GM19463 (cell line): ENCODE measurements around the gene WNT3A.

Source experiments
- ATAC-seq: cut with Tn5 transposase; IDR thresholded peaks from one replicate; pipeline ENCODE4 v1.9.1; 2021; ENCODE audit warnings: mild to moderate bottlenecking, moderate library complexity; ENCODE audit not compliant: unreplicated experiment

The WNT3A gene

GRCh38 chr1:228082918-228083870 is 76.4 kb downstream of the WNT3A start:
- peak; percentile 10 for ATAC-seq

- no peak for ATAC-seq
These were observed 77.1 kb downstream of the WNT3A start for GRCh38 chr1:228083871-228084278.

GRCh38 chr1:228084325-228084724 is 77.5 kb downstream of the WNT3A start:
- no peak for ATAC-seq

GRCh38 chr1:228084797-228085196 is 78.0 kb downstream of the WNT3A start:
- ATAC-seq, result no peak

GRCh38 chr1:228085287-228085951 is 78.6 kb downstream of the WNT3A start:
- ATAC-seq, result no peak

- ATAC-seq, result no peak
These were observed 81.0 kb downstream of the WNT3A start for GRCh38 chr1:228087771-228088251.

GRCh38 chr1:228088586-228089498 is 82.0 kb downstream of the WNT3A start:
- no peak for ATAC-seq

- no peak for ATAC-seq
These were observed 83.0 kb downstream of the WNT3A start for GRCh38 chr1:228089519-228090380.

GRCh38 chr1:228090613-228091081 is 83.8 kb downstream of the WNT3A start:
- no peak for ATAC-seq

GRCh38 chr1:228091084-228091483 is 84.3 kb downstream of the WNT3A start:
- no peak for ATAC-seq

- no peak for ATAC-seq
These were observed 85.7 kb downstream of the WNT3A start for GRCh38 chr1:228092342-228093049.

GRCh38 chr1:228093050-228093906 is 86.5 kb downstream of the WNT3A start:
- ATAC-seq, result no peak

- ATAC-seq, result no peak
These were observed 87.7 kb downstream of the WNT3A start for GRCh38 chr1:228094432-228095016.

GRCh38 chr1:228095161-228095560 is 88.4 kb downstream of the WNT3A start:
- no peak for ATAC-seq

- ATAC-seq, result no peak
These were observed 89.1 kb downstream of the WNT3A start for GRCh38 chr1:228095938-228096337.

GRCh38 chr1:228096416-228097332 is 89.9 kb downstream of the WNT3A start:
- no peak for ATAC-seq
